Right lobe of liver (tissue), 6 donors: Measurements from ENCODE around the gene KMT2C. TPM values are rescaled to one million over a fixed set of nuclear protein-coding genes. Genes with fewer than 3 reads are reported as not detected.
"Not testable (repeated sequence)": the region's sequence is repeated elsewhere in the genome, so short reads cannot be mapped to it uniquely, and the experiment has no call there.

Experiments used
- ATAC-seq, 4 donors: fragments of 200-7000 bp; cut with Tn5 transposase; one replicate each; pipeline ENCODE4 v1.9.1; 2020; ENCODE audit warnings: mild to moderate bottlenecking in 4 of 4, moderate library complexity in 4 of 4
- DNase-seq, 3 donors: peaks; one replicate each; pipeline ENCODE4 v3.0.0-alpha.2; 2020
- H3K27ac ChIP-seq, 3 donors: fragments of 200-600 bp; one replicate each; pipeline ENCODE4 v1.8.0; 2022
- H3K27me3 ChIP-seq, 2 donors: fragments of 200-600 bp; one replicate each; pipeline ENCODE4 v1.8.0; 2022
- H3K36me3 ChIP-seq, 4 donors: fragments of 200-600 bp; sonication (generic) in 1 of 4; one replicate each; pipeline versions ENCODE4 v1.5.1 to v1.8.0; 2017 to 2022; ENCODE audit warnings: control low read depth in 1 of 4
- H3K4me1 ChIP-seq, 4 donors: fragments of 200-600 bp; sonication (generic) in 1 of 4; one replicate each; pipeline versions ENCODE4 v1.5.1 to v1.8.0; 2017 to 2022; ENCODE audit warnings: control low read depth in 1 of 4
- H3K4me3 ChIP-seq, 3 donors: fragments of 200-600 bp; one replicate each; pipeline ENCODE4 v1.8.0; 2022
- H3K9me3 ChIP-seq, 4 donors: fragments of 200-600 bp; sonication (generic) in 1 of 4; one replicate each; pipeline versions ENCODE4 v1.5.1 to v1.8.0; 2017 to 2022; ENCODE audit warnings: control low read depth in 1 of 4
- POLR2A ChIP-seq: fragments of 450-650 bp; IDR thresholded peaks from one replicate; pipeline ENCODE4 v1.6.1; 2017; ENCODE audit warnings: antibody characterized with exemption, mild to moderate bottlenecking
- WGBS: methylation state at CpG from one replicate; pipeline ENCODE4 v1.1.6; 2018; ENCODE audit warnings: low coverage, low lambda C conversion rate; ENCODE audit not compliant: insufficient coverage; ENCODE audit errors: missing lambda C conversion rate; 5-methylcytosine and 5-hydroxymethylcytosine counted together
- intact Hi-C, 2 donors: fragments of 100-400 bp; cut with DNase I; formaldehyde crosslinking; loops; one replicate each; pipeline versions ENCODE4 v1.11.2 to v1.14.1; 2022
- total RNA-seq, 6 experiments: library from RNA; depleted of rRNA in 2 of 6; stranded (reverse); fragments of >200 nt in 2 of 6; fragmentation: NEBNext Ultra II Directional in 3 of 6; extraction: Animal tissue kit (Norgen Biotek cat#: 25700) in 3 of 6; gene quantifications; one replicate each; pipeline versions ENCODE4 v1.1.0 to v1.2.4, GENCODE V29; 2016 to 2023
- TF ChIP-seq, protein P1 (sequence below), 4 donors: fragments of 200-600 bp in 3 of 4; fragments of 450-650 bp in 1 of 4; IDR thresholded peaks; one replicate each; pipeline versions ENCODE4 v1.5.1 to v1.8.0; 2016 to 2022; ENCODE audit warnings: antibody characterized with exemption in 4 of 4, mild to moderate bottlenecking in 2 of 4
- donor health status: DM: no; HTN: yes; CAD: no.
- donor health status: DM: no; HTN: no; CAD: no.
- donor health status: DM: no; HTN: no; CAD: no.
- donor health status: DM: no; HTN: yes; CAD: no.
- donor health status: DM: no; HTN: yes; CAD: no.

Gene KMT2C
- total RNA-seq, 6 experiments from 2014 or later, result 20.6 to 32.0 (median 29.9) TPM

DNA sequence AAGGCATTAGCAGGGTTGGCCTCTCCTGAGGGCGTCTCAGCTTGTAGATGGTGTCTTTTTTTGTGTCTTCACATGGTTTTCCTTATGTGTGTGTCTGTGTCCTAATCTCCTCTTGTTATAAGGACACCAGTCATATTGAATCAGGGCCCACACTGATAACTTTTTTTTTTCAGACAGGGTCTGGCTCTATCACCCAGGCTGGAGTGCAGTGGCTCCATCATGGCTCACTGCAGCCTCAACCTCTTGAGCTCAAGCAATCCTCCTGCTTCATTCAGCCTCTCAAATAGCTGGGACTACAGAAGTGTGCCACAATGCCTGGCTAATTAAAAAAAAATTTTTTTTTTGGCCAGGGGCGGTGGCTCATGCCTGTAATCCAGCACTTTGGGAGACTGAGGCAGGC is 41.3 kb upstream of the KMT2C start:
- DNase-seq, result no peak
- TF ChIP-seq POLR2A, result no peak
- TF ChIP-seq, protein P1, sequence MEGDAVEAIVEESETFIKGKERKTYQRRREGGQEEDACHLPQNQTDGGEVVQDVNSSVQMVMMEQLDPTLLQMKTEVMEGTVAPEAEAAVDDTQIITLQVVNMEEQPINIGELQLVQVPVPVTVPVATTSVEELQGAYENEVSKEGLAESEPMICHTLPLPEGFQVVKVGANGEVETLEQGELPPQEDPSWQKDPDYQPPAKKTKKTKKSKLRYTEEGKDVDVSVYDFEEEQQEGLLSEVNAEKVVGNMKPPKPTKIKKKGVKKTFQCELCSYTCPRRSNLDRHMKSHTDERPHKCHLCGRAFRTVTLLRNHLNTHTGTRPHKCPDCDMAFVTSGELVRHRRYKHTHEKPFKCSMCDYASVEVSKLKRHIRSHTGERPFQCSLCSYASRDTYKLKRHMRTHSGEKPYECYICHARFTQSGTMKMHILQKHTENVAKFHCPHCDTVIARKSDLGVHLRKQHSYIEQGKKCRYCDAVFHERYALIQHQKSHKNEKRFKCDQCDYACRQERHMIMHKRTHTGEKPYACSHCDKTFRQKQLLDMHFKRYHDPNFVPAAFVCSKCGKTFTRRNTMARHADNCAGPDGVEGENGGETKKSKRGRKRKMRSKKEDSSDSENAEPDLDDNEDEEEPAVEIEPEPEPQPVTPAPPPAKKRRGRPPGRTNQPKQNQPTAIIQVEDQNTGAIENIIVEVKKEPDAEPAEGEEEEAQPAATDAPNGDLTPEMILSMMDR (IDR thresholded peaks at IDR 0.05), result no peak
- no peaks in the 10 kb centered on the region for H3K4me1 ChIP-seq
- no peak overlapping the region for H3K4me3 ChIP-seq
- ATAC-seq, result no peak
- no peaks in the 10 kb centered on the region for H3K27me3 ChIP-seq
- H3K36me3 ChIP-seq, result no peaks in the 10 kb centered on the region
- no peak overlapping the region for H3K27ac ChIP-seq
- 100% methylated on average over 1 of the region's 2 CpGs for WGBS
- no peaks in the 10 kb centered on the region for H3K9me3 ChIP-seq
- intact Hi-C loops, result no loop called here

DNA sequence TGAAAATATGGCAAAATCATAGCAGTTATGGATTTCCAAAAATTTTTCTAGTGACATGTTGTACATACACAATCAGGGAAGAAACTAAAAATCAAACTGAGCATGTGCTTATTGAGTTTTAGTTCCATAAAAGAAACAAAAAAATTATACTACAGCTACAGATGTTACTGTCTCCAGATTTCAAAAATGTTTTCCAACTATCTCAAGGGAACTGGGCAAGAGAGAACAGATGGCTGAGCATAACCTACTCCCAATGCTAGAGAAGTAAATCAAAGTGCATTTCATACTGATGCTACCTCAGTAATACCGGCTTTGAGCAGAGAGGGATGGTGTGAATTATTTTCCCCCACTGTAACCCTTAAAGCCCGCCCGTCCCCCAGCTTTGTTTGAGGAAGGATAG is 40.7 kb upstream of the KMT2C start:
- Histone ChIP-seq H3K27me3 (no peaks in the 10 kb centered on the region), H3K9me3 (no peaks in the 10 kb centered on the region), H3K36me3 (no peaks in the 10 kb centered on the region), H3K4me3 (no peak overlapping the region), H3K27ac (no peak overlapping the region), H3K4me1 (no peaks in the 10 kb centered on the region)
- no peak for DNase-seq
- TF ChIP-seq, protein P1 (IDR thresholded peaks at IDR 0.05), result no peak
- TF ChIP-seq POLR2A, result no peak
- no peak for ATAC-seq
- intact Hi-C loops, result no loop called here
- WGBS, result 100% methylated on average over 3 of the region's 3 CpGs

DNA sequence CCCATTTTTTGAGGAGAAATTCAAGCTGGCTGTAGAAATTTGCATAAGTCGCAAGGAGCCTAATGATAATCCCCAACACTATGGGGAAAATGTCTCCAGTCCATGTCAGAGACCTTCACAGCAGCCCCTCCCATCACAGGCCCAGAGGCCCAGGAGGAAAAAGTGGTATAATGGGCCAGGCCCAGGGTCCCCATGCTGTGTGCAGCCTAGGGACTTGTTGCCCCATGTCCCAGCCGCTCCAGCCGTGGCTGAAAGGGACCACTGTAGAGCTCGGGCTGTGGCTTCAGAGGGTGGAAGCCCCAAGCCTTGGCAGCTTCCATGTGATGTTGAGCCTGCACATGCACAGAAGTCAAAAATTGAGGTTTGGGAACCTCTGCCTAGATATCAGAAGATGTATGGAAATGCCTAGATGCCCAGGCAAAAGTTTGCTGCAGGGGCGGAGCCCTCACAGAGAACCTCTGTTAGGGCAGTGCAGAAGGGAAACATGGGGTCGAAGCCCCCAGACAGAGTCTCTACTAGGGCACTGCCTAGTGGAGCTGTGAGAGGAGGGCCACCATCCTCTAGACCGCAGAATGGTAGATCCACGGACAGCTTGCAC is 35.3 kb upstream of the KMT2C start:
- intact Hi-C loops, H3K27me3 ChIP-seq, ATAC-seq, H3K27ac ChIP-seq, H3K4me3 ChIP-seq, DNase-seq, H3K4me1 ChIP-seq, H3K36me3 ChIP-seq, H3K9me3 ChIP-seq: not testable (repeated sequence)
- 100% methylated on average over 1 of the region's 8 CpGs for WGBS

DNA sequence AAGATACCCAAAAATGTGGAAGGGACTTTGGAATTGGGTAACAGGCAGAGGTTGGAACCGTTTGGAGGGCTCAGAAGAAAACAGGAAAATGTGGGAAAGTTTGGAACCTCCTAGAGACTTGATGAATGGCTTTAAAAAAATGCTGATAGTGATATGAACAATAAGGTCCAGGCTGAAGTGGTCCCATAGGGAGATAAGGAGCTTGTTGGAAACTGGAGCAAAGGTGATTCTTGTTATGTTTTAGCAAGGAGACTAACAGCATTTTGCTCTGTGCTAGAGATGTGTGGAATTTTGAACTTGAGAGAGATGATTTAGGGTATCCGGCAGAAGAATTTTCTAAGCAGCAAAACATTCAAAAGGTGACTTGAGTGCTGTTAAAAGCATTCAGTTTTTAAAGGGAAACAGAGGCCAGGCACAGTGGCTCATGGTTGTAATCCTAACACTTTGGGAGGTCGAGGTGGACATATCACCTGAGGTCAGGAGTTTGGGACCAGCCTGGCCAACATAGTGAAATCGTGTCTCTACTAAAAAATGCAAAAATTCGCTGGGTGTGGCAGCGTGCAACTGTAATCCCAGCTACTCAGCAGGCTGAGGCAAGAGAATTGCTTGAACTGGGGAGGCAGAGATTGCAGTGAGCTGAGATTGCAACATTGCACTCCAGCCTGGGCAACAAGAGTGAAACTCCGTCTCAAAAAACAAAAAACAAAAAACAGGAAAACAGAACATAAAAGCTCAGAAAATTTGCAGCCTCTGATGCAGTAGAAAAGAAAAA is 34.6 kb upstream of the KMT2C start:
- ATAC-seq, result peak in 3 of 4 donors; percentile 36 to 57 (median 41)
- H3K4me3 ChIP-seq, H3K27ac ChIP-seq, intact Hi-C loops, DNase-seq, H3K9me3 ChIP-seq, H3K36me3 ChIP-seq, H3K4me1 ChIP-seq, H3K27me3 ChIP-seq: not testable (repeated sequence)
- 44% methylated on average over 7 of the region's 7 CpGs for WGBS

DNA sequence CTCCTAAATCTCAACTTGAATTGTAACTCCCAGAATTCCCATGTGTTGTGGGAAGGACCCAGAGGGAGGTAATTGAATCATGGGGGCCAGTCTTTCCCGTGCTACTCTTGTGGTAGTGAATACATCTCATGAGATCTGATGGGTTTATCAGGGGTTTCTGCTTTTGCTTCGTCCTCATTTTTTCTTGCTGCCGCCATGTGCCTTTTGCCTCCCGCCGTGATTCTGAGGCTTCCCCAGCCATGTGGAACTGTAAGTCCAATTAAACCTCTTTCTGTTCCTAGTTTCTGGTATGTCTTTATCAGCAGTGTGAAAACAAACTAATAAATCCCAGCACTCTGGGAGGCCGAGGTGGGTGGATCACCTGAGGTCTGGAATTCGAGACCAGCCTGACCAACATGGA is 33.8 kb upstream of the KMT2C start:
- 87% methylated on average over 7 of the region's 7 CpGs for WGBS
- H3K4me3 ChIP-seq, H3K27ac ChIP-seq, H3K36me3 ChIP-seq, ATAC-seq, DNase-seq, H3K9me3 ChIP-seq, H3K4me1 ChIP-seq, intact Hi-C loops, H3K27me3 ChIP-seq: not testable (repeated sequence)

DNA sequence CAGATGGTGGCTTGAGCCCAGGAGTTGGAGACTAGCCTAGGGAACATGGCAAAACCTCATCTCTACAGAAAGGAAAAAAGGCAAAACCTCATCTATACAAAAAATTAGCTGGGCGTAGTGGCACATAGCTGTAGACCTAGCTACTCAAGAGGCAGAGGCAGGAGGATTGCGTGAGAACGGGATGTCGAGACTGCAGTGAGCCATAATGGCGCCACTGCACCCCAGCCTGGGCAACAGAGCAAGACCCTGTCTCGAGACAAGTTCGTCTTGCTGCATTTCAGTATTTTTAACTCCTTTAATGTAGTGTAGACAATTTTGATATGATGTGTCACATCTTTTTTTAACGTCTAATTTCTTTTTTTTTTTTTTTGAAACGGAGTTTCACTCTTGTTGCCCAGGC is 31.4 kb upstream of the KMT2C start:
- no peaks in the 10 kb centered on the region for H3K36me3 ChIP-seq
- H3K4me3 ChIP-seq, result no peak overlapping the region
- intact Hi-C loops, result no loop called here
- TF ChIP-seq, protein P1 (IDR thresholded peaks at IDR 0.05), result no peak
- TF ChIP-seq POLR2A, result no peak
- no peak for ATAC-seq
- no peak overlapping the region for H3K27ac ChIP-seq
- peaks cover 0 to 9% (median 3%) of the 10 kb centered on the region in 4 donors for H3K4me1 ChIP-seq
- H3K9me3 ChIP-seq, result no peaks in the 10 kb centered on the region
- no peaks in the 10 kb centered on the region for H3K27me3 ChIP-seq
- 91% methylated on average over 6 of the region's 9 CpGs for WGBS
- DNase-seq, result no peak
